A375 (cell line): ENCODE results near the gene CCNA1. TPM values are rescaled to one million over a fixed set of nuclear protein-coding genes. Genes with fewer than 3 reads are reported as not detected.

Experiments
- total RNA-seq: library from RNA; depleted of rRNA; stranded (reverse); fragments of >200 nt; shearing (Covaris generic); gene quantifications from 2 replicates; pipeline ENCODE4 v1.2.3, GENCODE V29; 2014; rRNA removed

CCNA1 gene
- total RNA-seq: 10.6 and 11.1 TPM in 2 replicates

DNA sequence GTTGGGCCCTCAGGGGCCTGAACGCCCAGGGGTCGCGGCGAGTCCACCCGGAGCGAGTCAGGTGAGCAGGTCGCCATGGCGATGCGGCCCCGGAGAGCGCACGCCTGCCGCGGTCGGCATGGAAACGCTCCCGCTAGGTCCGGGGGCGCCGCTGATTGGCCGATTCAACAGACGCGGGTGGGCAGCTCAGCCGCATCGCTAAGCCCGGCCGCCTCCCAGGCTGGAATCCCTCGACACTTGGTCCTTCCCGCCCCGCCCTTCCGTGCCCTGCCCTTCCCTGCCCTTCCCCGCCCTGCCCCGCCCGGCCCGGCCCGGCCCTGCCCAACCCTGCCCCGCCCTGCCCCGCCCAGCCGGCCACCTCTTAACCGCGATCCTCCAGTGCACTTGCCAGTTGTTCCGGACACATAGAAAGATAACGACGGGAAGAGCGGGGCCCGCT is at the start of gene CCNA1:
Gene CCNA1 (plus strand): TSS at position 390 of the 439 bp plus-strand sequence. CDS start 562 bp downstream, outside the sequence.

Other genes starting within 250 kb of the CCNA1 start
- gene SOHLH2, start 217.9 kb upstream of the CCNA1 start, total RNA-seq: 28.4 and 31.3 TPM in 2 replicates
- 0.74 and 2.1 TPM in 2 replicates for gene CCDC169, start 134.7 kb upstream of the CCNA1 start, total RNA-seq
- 64.8 and 69.0 TPM in 2 replicates for gene SPART, start 86.1 kb upstream of the CCNA1 start, total RNA-seq
- 0.11 TPM in 1 of 2 replicates, not detected in the other for gene SERTM1, start 241.5 kb downstream of the CCNA1 start, total RNA-seq